Esophagus muscularis mucosa (tissue), 3 donors: ENCODE measurements around the gene SDR39U1.

Source experiments
- EP300 ChIP-seq: sonication (generic); formaldehyde crosslinking; IDR thresholded peaks from one replicate; pipeline ENCODE4 v1.6.1; 2017; ENCODE audit warnings: antibody characterized with exemption
- TF ChIP-seq, protein P1 (sequence below), 3 experiments: fragments of 200-600 bp in 2 of 3; fragments of 450-650 bp in 1 of 3; sonication (generic) in 2 of 3; IDR thresholded peaks; one replicate each; pipeline ENCODE4 v1.5.1; 2017 to 2019; ENCODE audit warnings: antibody characterized with exemption in 3 of 3, mild to moderate bottlenecking in 2 of 3, moderate library complexity in 1 of 3

DNA sequence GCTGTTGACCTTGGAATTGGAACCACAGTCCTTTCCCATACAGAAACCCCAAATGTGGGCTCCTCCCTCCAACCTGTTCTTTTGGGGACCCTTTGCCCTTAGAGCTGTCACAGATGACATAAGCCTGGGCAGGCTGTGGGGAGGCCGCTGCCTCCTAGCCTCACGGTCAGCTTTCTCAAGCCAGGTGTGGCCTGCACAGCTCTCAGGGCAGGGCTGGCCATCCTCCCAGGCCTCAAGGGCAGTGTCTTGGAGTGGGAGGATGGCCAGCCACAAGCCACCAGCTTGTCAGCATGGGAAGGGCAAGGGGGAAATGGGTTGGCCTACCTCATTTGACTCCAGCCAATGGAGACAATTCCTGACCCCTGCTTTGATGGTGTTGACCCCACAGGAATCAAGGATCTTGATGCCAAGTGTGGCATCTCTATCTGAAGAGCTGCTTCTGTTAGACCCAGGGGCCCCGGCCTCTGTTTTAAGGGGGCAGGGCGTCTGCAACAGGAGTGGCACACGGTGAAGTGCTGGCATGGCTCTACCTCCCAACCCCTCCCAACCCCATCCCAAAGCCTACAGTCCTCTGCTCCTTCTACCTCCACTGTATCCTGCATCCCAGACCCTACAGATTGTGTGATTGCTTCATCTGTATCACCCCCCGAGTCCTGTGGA lies 24.6 kb downstream of the SDR39U1 start:
- TF ChIP-seq, protein P1, sequence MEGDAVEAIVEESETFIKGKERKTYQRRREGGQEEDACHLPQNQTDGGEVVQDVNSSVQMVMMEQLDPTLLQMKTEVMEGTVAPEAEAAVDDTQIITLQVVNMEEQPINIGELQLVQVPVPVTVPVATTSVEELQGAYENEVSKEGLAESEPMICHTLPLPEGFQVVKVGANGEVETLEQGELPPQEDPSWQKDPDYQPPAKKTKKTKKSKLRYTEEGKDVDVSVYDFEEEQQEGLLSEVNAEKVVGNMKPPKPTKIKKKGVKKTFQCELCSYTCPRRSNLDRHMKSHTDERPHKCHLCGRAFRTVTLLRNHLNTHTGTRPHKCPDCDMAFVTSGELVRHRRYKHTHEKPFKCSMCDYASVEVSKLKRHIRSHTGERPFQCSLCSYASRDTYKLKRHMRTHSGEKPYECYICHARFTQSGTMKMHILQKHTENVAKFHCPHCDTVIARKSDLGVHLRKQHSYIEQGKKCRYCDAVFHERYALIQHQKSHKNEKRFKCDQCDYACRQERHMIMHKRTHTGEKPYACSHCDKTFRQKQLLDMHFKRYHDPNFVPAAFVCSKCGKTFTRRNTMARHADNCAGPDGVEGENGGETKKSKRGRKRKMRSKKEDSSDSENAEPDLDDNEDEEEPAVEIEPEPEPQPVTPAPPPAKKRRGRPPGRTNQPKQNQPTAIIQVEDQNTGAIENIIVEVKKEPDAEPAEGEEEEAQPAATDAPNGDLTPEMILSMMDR (IDR thresholded peaks at IDR 0.05): no peak
- no peak for TF ChIP-seq EP300
